ENCODE data around the gene LTC4S.

Gene LTC4S

DNA sequence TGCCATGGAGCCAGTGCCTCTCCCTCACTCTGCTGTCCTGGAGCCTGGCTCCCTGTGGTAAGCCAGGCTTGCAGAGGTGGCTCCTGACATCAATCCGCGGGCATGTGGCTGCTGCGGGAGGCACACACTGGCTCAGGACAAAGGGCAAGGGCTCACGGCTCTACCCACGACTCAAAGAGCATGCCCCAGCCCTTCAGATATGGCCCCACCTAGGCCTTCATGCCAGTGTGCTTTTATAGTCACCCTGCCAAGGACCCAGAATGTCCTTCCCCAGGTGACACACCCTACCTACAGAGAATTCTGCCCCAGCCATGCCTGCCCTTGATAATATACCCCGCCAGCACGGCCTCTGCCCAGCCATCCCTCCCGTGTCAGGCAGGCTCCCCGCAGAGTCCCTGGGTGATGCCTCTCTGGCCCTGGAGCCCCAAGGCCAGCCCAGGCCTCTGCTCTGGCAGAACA lies 11.3 kb downstream of the LTC4S start:
- H3K4me3 ChIP-seq (ENCODE audit: low read length), result peak overlapping the region; percentile 91
- H3K9me3 ChIP-seq (replicated peaks; ENCODE audit: insufficient read depth, low read length), result no peaks in the 10 kb centered on the region
- no peak overlapping the region for H2AFZ ChIP-seq (ENCODE audit: low read length)
- H3K36me3 ChIP-seq (replicated peaks; ENCODE audit: insufficient read depth, low read length), result no peaks in the 10 kb centered on the region
- peaks cover 11% of the 10 kb centered on the region; the same call in 1 of the 2 replicates for H3K4me1 ChIP-seq (ENCODE audit: low read length)
- H3K4me2 ChIP-seq (ENCODE audit: low read depth, low read length), result peak overlapping the region; percentile 90
- no peak for DNase-seq
- peaks cover 63% of the 10 kb centered on the region for H3K79me2 ChIP-seq (ENCODE audit: low read length)
- H3K9me2 ChIP-seq (replicated peaks; ENCODE audit: insufficient read depth, low read length), result no peaks in the 10 kb centered on the region
- 0 out of 2 replicates have a peak, but pooled peaks cover 4% of the 10 kb centered on the region for H3F3A ChIP-seq (ENCODE audit: insufficient read depth, low read length)
- peak overlapping the region; percentile 87 for H3K9ac ChIP-seq (ENCODE audit: low read length)
- H3K27me3 ChIP-seq (replicated peaks; ENCODE audit: insufficient read depth, low read length), result no peaks in the 10 kb centered on the region
- H3K27ac ChIP-seq (ENCODE audit: low read length), result peak overlapping the region; percentile 78; the same call in 1 of the 2 replicates
- TF ChIP-seq EZH2phosphoT487 (IDR thresholded peaks at IDR 0.05; ENCODE audit: low read length) (no peak), EZH2 (optimal IDR thresholded peaks at IDR 0.05; ENCODE audit: low read depth, low read length) (no peak)
- TF ChIP-seq, protein P1, sequence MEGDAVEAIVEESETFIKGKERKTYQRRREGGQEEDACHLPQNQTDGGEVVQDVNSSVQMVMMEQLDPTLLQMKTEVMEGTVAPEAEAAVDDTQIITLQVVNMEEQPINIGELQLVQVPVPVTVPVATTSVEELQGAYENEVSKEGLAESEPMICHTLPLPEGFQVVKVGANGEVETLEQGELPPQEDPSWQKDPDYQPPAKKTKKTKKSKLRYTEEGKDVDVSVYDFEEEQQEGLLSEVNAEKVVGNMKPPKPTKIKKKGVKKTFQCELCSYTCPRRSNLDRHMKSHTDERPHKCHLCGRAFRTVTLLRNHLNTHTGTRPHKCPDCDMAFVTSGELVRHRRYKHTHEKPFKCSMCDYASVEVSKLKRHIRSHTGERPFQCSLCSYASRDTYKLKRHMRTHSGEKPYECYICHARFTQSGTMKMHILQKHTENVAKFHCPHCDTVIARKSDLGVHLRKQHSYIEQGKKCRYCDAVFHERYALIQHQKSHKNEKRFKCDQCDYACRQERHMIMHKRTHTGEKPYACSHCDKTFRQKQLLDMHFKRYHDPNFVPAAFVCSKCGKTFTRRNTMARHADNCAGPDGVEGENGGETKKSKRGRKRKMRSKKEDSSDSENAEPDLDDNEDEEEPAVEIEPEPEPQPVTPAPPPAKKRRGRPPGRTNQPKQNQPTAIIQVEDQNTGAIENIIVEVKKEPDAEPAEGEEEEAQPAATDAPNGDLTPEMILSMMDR (IDR thresholded peaks at IDR 0.05; ENCODE audit: low read length), result no peak
- no peaks in the 10 kb centered on the region for H4K20me1 ChIP-seq (ENCODE audit: insufficient read depth, low read length)

DNA sequence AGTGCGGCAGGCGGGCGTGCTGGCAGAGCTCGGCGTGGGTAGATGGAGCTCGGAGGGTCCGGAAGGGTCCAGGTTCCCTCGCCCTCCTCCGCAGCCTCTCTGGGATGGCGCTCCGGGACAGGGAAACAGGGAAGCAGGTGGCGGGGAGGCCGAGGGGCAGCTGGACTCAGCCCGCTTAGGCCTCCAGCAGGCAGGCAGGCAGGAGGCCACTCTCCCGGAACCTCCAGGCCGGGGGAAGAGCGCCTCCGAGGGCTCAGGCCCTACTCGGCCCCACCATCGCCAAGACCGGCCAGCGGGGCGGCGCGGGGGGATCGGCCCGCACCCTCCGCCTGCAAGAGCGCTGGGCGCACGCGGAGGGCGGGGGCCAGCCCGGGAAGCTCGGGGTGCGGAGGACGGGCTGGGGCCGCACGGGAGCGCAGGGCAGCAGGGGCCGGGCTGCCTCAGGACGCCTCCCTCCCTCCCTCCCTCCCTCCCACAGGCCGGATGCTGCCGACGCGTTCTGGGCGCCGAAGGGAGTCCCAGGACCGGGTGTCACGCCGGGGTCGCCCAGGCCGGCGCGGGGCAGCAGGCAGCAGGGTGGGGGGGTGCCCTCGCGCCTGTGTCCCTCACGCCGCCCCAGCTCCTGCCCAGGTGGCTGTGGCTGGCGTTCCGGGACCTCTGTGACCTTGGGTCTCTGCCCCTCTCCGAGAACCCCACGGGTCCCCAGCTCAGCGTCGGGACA lies 11.9 kb downstream of the LTC4S start:
- DNase-seq, result peak; percentile 65
- Histone ChIP-seq H3K27ac (ENCODE audit: low read length) (peak overlapping the region; percentile 78; the same call in 1 of the 2 replicates), H2AFZ (ENCODE audit: low read length) (no peak overlapping the region)

DNA sequence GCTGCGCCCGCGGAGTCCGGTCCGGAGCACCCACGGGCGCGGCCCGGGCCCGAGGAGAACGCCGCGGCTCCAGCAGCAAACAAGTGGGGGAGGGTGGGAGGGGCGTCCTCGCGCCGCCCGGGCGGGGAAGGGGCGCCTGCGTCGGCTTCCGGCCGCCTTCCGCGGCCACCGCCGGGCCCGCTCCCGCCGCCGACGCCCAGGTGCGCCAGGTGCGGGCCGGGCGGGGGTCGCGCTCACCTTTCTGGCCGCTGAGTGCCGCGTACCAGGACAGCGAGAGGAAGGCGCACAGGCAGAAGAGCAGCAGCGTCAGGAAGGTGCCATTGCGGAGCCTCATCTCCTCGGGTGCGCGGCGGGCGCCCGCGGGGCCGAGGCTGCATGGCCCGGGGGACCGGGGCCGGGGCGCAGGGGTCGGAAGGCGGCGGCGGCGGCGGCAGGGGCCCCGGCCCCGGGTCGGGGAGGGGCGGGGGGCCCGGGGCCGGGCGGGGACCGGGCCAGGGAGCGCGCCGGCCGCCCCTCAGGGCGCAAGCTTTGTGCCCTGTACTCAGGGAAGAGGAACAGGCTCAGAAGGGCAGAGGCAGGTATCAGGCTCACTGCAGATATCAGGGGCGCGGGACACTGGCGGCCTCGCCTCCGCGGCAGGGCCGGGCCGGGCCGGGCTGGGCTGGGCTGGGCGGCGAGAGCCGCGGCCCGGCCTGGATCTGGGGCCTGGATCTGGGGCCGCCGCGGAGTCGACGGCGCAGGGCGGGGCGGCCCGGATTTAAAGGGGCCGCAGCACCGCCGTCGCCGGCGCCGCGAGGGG lies 12.7 kb downstream of the LTC4S start, which contains the start of gene MGAT4B:
MGAT4B (minus strand) TSS at position 617 of the 799 bp plus-strand sequence; CDS start at position 334, 283 bp downstream.
- Histone ChIP-seq H3K9me3 (replicated peaks; ENCODE audit: insufficient read depth, low read length) (no peaks in the 10 kb centered on the region), H2AFZ (ENCODE audit: low read length) (peak within 1 kb of the TSS; percentile 77), H3K4me1 (ENCODE audit: low read length) (peaks cover 11% of the 10 kb centered on the region; the same call in 1 of the 2 replicates), H3K4me2 (ENCODE audit: low read depth, low read length) (peak within 1 kb of the TSS; percentile 90), H3K36me3 (replicated peaks; ENCODE audit: insufficient read depth, low read length) (no peaks in the 10 kb centered on the region), H4K20me1 (ENCODE audit: insufficient read depth, low read length) (no peaks in the 10 kb centered on the region), H3K27me3 (replicated peaks; ENCODE audit: insufficient read depth, low read length) (no peaks in the 10 kb centered on the region), H3K4me3 (ENCODE audit: low read length) (peak within 1 kb of the TSS; percentile 91), H3K9me2 (replicated peaks; ENCODE audit: insufficient read depth, low read length) (no peaks in the 10 kb centered on the region), H3K79me2 (ENCODE audit: low read length) (peaks cover 56% of the 10 kb centered on the region), H3F3A (ENCODE audit: insufficient read depth, low read length) (0 out of 2 replicates have a peak, but pooled peaks cover 4% of the 10 kb centered on the region), H3K9ac (ENCODE audit: low read length) (peak within 1 kb of the TSS; percentile 87), H3K27ac (ENCODE audit: low read length) (peak within 1 kb of the TSS; percentile 78; the same call in 1 of the 2 replicates)
- DNase-seq, result peak; percentile 82
- TF ChIP-seq EZH2 (optimal IDR thresholded peaks at IDR 0.05; ENCODE audit: low read depth, low read length), result no peak

More for the DNA sequence above, 11.9 kb downstream of the LTC4S start:
- H3K9me3 ChIP-seq (replicated peaks; ENCODE audit: insufficient read depth, low read length), result no peaks in the 10 kb centered on the region
- no peaks in the 10 kb centered on the region for H3K36me3 ChIP-seq (replicated peaks; ENCODE audit: insufficient read depth, low read length)
- H3K79me2 ChIP-seq (ENCODE audit: low read length), result peaks cover 63% of the 10 kb centered on the region
- TF ChIP-seq EZH2phosphoT487 (IDR thresholded peaks at IDR 0.05; ENCODE audit: low read length) (no peak), EZH2 (optimal IDR thresholded peaks at IDR 0.05; ENCODE audit: low read depth, low read length) (no peak)
- TF ChIP-seq, protein P1 (IDR thresholded peaks at IDR 0.05; ENCODE audit: low read length), result no peak
- H3K4me3 ChIP-seq (ENCODE audit: low read length), result peak overlapping the region; percentile 91
- peak overlapping the region; percentile 90 for H3K4me2 ChIP-seq (ENCODE audit: low read depth, low read length)
- H3K27me3 ChIP-seq (replicated peaks; ENCODE audit: insufficient read depth, low read length), result no peaks in the 10 kb centered on the region
- H4K20me1 ChIP-seq (ENCODE audit: insufficient read depth, low read length), result no peaks in the 10 kb centered on the region
- H3K4me1 ChIP-seq (ENCODE audit: low read length), result peaks cover 11% of the 10 kb centered on the region; the same call in 1 of the 2 replicates
- 0 out of 2 replicates have a peak, but pooled peaks cover 4% of the 10 kb centered on the region for H3F3A ChIP-seq (ENCODE audit: insufficient read depth, low read length)
- peak overlapping the region; percentile 87 for H3K9ac ChIP-seq (ENCODE audit: low read length)
- no peaks in the 10 kb centered on the region for H3K9me2 ChIP-seq (replicated peaks; ENCODE audit: insufficient read depth, low read length)

Measured in MM.1S (cell line).